HG02759 (cell line): ENCODE measurements around the gene GSTM3.
"Not testable (repeated sequence)": the region's sequence is repeated elsewhere in the genome, so short reads cannot be mapped to it uniquely, and the experiment has no call there.

Experiments
- ATAC-seq: cut with Tn5 transposase; IDR thresholded peaks from one replicate; pipeline ENCODE4 v1.9.1; 2021; ENCODE audit warnings: mild to moderate bottlenecking, moderate library complexity; ENCODE audit not compliant: unreplicated experiment

GSTM3 gene

DNA sequence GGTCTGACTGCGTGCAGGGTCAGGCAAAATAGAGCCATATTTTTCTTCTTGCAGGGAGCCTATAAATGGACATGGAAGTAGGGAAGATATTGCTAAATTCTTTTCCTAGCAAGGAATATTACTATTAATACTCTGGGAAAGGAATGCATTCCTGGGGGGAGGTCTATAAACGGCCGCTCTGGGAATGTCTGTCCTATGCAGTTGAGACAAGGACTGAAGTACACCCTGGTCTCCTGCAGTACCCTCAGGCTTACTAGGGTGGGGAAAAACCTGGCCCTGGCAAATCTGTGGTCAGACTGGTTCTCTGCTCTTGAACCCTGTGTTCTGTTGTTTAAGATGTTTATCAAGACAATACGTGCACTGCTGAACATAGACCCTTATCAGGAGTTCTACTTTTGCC lies 31.9 kb downstream of the GSTM3 start:
- not testable (repeated sequence) for ATAC-seq

- ATAC-seq = no peak
These were observed 35.4 kb downstream of the GSTM3 start for GRCh38 chr1:109705411-109705810.

DNA sequence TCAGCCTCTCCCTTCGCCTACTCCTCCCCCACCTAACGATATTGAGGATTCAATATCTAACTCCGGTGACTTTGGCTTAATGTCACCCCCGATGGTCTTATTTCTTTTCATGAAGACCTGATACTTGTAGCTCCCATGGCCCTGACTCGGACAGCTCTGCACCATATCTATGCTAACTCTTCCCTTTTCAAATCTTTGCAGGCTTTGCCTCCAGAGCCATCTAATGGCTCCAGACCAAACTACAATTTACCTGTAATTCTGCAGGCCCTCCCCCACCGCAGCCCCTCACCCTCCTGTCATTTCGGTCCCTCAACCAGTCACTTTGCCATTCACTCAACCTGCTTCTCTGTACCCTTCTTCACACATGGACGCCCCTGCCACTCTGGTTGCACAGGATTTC lies 36.7 kb downstream of the GSTM3 start:
- ATAC-seq = no peak

DNA sequence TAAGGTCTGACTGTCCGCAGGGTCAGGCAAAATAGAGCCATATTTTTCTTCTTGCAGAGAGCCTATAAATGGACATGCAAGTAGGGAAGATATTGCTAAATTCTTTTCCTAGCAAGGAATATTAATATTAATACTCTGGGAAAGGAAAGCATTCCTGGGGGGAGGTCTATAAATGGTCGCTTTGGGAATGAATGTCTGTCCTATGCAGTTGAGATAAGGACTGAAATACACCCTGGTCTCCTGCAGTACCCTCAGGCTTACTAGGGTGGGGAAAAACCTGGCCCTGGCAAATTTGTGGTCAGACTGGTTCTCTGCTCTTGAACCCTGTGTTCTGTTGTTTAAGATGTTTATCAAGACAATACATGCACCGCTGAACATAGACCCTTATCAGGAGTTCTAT lies 37.9 kb downstream of the GSTM3 start:
- ATAC-seq = not testable (repeated sequence)

GRCh38 chr1:109697861-109698260 lies 43.0 kb downstream of the GSTM3 start:
- ATAC-seq = not testable (repeated sequence)

GRCh38 chr1:109697066-109697465 lies 43.8 kb downstream of the GSTM3 start:
- ATAC-seq = no peak

- not testable (repeated sequence) for ATAC-seq
These were observed 45.7 kb downstream of the GSTM3 start for GRCh38 chr1:109695138-109695537.

- not testable (repeated sequence) for ATAC-seq
These were observed 46.4 kb downstream of the GSTM3 start for GRCh38 chr1:109694400-109694799.

DNA sequence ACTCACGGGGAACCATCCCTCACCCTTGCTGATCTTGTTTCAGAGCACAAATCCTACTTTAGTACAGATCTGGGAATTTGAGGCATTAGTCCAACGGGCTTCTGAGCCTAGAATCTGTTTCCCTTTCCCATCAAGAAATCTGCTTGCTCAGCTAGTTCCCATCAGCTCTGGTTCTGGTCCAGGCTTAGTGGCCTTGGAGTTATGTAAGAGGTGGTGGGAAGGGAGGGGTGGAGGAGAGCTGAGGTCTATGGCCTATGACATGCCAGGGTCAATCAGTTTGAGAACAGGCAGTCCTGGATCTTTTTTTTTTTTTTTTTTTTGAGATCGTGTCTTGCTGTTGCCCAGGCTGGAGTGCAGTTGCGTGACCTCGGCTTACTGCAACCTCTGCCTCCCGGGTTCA lies 49.1 kb downstream of the GSTM3 start:
- no peak for ATAC-seq

DNA sequence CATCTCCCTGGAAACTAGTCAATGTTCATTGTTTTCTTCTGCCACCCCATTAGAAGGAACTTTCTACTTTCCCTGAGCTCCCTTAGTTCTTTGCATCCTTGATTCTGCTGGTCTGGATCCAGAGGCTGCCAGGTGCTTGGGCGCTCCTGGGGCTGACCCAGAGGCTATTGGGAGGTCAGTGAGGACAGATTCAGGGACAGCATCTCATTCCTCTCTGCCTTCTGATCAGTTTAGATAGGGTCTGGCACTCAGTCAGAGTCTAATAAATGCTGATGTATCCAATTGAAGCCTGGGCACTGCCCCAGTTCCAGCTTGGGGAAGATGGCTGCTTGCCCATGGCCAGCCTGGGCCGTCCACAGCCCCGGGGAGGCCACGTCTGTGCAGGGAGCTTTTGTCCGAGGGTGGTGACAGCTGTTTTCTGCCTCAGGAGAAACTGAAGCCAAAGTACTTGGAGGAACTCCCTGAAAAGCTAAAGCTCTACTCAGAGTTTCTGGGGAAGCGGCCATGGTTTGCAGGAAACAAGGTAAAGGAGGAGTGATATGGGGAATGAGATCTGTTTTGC lies 50.9 kb downstream of the GSTM3 start:
- no peak for ATAC-seq

- peak; percentile 99 for ATAC-seq
These were observed 53.0 kb downstream of the GSTM3 start, which contains the start of gene GSTM1 for GRCh38 chr1:109687641-109688499. GSTM1 (plus strand) TSS chr1:109687817; CDS start chr1:109687874, 57 bp downstream.

DNA sequence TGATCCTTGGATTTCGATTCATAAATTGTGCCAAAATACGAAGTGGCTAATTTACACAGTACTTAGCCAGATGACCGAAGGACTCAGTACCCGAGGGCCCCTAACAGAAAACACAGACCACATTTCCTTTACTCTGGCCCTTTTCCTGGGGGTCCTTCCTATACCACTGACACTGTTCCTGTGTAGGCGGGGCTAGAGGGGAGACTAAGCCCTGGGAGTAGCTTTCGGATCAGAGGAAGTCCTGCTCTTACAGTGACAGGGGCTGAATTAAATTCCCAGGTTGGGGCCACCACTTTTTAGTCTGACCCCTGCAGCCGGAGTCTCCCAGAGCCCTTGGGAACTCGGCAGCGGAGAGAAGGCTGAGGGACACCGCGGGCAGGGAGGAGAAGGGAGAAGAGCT lies 53.7 kb downstream of the GSTM3 start:
- ATAC-seq = not testable (repeated sequence)

GRCh38 chr1:109685890-109686289 lies 54.9 kb downstream of the GSTM3 start:
- not testable (repeated sequence) for ATAC-seq

- ATAC-seq = not testable (repeated sequence)
These were observed 55.4 kb downstream of the GSTM3 start for GRCh38 chr1:109685399-109685798.

DNA sequence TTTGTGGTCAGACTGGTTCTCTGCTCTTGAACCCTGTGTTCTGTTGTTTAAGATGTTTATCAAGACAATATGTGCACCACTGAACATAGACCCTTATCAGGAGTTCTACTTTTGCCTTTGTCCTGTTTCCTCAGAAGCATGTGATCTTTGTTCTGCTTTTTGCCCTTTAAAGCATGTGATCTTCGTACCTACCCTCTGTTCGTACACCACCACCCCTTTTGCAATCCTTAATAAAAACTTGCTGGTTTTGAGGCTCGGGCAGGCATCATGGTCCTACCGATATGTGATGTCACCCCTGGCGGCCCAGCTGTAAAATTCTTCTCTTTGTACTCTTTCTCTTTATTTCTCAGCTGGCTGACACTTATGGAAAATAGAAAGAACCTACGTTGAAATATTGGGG lies 56.1 kb downstream of the GSTM3 start:
- not testable (repeated sequence) for ATAC-seq
